Measurements from ENCODE around the gene FOSL2.

The FOSL2 gene

GRCh38 chr2:28397043-28397381 lies 4.4 kb downstream of the FOSL2 start:
- no peak for DNase-seq

DNA sequence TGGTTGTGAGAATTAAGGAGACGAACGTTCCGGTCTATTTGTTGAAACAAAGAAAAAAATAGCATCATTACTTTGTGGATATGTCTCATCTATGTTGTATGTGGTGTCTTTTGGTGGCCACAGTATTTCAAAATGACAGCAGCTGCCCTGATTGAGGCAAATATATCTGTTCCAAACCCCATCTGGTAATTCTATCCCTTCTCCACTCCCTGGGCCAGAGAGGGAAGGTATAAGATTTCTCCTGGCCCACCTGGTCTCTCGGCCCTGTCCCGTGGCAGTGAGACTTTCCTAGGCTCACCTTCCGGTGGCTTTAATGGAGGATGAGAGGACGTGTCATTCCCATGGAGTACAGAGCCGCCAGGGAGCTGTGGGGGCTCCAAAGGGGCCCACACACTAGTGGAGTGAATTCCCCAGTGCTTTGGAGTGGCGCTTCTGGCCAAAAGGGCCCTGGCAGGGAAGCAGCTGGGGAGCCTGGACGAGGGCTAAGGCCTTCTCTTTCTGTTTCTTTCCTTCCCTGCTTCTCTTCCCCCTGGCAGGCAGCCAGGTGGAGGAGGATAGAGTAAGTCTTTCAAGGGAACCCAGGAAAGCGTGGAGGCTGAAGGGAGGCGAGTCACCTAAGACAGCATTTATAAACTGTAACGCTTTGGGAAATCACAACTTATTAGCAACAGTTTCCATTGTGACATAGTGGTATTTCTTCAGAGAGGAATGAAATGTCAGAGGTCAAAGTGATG lies 5.6 kb downstream of the FOSL2 start:
- no peak for DNase-seq

DNA sequence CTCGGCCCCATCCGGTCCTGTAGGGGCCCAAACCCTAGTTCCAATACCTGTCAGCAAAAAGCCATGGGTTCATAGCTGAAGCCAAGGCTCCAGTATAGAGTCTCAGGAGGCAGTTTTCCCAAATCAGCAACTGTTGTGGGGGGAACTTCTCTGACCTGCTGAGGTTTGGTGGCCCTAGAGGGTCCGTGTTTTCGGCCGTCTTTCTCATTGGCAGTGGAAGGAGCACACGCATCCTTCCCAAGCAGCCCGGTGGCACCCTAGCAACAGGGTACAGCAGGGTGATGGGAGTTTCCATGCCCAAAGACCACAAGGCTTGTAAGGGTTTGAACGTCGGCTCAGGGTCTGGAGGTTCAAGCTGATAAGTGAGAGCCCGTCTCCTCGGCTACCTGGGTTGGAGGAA lies 6.6 kb downstream of the FOSL2 start:
- DNase-seq, result no peak

DNA sequence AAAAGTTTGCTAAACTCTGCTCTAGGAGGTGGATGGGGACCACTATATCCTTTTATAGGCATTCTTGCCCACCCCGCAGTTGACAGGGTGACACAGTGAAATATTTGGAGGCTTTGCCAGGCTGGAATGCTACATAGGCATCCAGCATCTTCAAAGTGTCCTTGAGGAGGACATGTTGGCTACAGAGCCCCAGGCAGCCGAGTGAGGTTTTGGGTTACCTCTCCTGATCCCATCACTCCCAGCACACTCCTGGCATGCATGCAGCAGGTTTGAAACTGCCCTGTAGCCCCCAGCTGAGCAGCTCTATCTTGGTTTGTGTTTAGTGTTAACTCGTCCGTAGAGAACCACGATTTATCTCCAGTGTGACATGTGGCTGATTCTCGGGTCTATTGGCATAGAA lies 7.3 kb downstream of the FOSL2 start:
- DNase-seq, result no peak

DNA sequence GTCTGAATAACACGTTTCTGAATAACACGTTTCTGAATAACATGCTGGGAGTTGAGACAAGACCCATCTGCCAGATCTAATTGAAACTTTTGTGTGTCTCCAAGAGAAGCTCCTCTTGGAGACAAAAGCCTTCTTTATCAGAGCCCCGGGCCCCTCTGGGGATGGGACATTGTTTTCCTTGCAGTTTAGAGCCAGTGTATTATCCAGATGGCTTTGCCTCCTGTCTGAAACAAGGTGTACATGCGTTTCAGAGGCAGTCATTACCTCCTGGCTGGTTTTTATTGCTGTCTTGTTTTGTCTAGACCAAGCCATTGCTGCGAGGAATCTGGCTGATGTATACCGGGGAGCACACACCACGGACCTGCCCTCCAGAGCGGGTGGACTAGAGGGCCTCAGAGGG lies 7.8 kb downstream of the FOSL2 start:
- DNase-seq, result no peak

DNA sequence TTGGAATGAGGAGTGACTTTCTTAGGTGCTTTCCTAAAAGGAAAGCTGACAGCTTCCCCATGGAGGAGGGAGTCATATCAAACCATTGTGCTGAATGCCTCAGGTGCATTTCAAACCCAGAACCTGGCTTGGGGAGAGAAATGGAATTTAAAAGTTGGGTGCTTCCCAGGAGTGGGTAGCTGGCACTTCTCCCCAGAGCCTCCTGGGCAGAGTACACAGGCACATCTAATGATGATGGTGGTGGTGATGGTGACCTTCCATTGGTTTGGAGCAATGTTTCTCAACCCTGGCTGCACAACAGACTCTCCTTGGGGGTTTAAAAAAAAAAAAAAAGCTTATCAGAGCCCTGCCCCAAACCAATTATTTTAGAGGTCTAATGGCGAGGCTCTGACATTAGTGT lies 8.3 kb downstream of the FOSL2 start:
- no peak for DNase-seq

- DNase-seq, result no peak
Observed at GRCh38 chr2:28401411-28401810, 8.8 kb downstream of the FOSL2 start.

DNA sequence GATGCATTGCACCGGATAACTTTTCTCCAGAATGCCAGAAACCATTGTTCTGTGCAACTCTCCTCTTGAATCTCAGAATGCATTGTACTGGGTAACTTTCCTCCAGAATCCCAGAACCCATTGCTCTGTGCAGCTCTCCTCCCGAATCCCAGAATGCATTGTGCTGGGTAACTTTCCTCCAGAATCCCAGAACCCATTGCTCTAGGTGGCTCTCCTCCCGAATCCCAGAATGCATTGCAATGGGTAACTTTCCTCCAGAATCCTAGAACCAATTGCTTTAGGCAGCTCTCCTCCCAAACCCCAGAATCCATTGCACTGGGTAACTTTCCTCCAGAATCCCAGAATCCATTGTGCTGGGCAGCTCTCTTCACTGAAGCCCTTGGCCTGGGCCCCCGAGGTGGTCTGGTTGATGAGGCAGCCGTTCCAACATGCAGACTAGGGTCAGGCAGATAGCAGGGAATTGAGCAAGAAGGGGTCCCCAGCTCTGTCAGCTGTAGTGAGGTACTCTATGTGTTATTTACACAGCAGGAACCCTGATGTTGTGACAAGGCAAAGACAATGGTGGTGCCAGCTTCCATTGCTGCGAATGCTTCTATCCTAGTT lies 9.4 kb downstream of the FOSL2 start:
- no peak for DNase-seq

DNA sequence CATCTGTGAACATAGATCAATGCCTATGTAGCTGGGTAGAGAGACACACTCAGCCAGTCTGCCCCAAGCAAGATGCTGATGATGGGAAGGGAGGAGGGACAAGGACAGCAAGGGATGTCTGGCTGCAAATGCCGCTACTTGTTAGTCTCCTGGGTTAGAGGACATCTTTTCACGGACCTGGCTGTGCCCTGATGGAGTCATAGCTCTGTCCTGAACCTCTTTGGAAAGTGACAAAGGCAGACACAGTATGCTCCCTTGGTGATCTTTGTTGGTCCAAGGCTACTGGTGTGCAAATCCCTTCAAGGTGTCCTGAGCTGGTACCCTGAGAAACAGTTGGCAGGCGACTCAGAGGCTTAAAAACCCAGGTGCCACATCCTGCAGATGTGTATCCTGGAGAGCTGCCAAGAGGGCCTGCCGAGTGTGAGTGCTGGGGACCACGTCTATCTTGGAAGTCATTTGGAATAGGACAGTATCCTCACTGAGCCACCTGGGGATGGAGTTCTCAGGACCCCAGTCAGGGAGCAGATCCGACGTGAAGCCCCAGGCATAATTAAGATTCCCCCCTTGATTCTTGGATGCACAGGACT lies 10.8 kb downstream of the FOSL2 start:
- no peak for DNase-seq

- no peak for DNase-seq
Observed at GRCh38 chr2:28404086-28404485, 11.4 kb downstream of the FOSL2 start.

- no peak for DNase-seq
Observed at GRCh38 chr2:28405537-28405936, 12.9 kb downstream of the FOSL2 start.

GRCh38 chr2:28406276-28407096 lies 13.8 kb downstream of the FOSL2 start:
- no peak for DNase-seq

GRCh38 chr2:28407131-28407975 lies 14.7 kb downstream of the FOSL2 start:
- no peak for DNase-seq

DNA sequence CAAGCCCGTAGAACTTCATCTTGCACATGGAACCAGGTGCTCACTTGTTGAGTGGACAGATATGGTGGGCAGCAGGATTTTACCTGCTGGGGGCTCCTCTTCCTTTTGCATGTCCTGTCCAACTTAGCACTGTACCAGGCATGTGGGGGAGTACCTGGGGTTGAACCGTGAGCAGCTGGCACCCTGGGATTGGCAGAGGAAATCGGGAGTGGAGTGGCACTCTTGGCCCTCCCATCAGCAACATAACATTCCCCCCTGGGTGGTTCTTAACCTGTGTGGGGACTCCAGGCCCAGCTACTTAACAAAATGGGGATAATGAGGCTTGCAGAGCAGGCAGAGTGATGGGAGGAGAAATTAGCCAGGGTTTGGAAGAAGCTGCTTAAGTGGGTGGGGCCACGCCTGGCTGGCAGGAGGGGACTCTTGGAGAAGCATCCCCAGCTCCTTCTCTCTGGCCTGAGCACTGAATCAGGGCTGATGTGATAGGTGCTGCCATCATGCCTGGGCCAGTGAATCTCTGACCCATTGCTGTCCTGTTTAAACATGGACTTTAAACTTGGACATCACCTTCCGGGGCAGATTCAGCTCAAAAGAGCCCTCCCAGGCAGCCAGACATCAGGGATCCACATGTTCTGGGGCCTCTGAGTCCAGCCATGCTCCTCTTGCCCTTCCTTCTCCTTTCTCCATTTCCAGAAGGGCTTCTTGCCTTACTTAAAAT lies 15.5 kb downstream of the FOSL2 start:
- DNase-seq, result no peak

GRCh38 chr2:28408764-28409599 lies 16.3 kb downstream of the FOSL2 start:
- no peak for DNase-seq

GRCh38 chr2:28411166-28411755 lies 18.6 kb downstream of the FOSL2 start:
- no peak for DNase-seq

DNA sequence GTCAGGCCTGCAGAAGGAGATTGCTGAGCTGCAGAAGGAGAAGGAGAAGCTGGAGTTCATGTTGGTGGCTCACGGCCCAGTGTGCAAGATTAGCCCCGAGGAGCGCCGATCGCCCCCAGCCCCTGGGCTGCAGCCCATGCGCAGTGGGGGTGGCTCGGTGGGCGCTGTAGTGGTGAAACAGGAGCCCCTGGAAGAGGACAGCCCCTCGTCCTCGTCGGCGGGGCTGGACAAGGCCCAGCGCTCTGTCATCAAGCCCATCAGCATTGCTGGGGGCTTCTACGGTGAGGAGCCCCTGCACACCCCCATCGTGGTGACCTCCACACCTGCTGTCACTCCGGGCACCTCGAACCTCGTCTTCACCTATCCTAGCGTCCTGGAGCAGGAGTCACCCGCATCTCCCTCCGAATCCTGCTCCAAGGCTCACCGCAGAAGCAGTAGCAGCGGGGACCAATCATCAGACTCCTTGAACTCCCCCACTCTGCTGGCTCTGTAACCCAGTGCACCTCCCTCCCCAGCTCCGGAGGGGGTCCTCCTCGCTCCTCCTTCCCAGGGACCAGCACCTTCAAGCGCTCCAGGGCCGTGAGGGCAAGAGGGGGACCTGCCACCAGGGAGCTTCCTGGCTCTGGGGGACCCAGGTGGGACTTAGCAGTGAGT lies 19.4 kb downstream of the FOSL2 start:
- DNase-seq, result no peak

DNA sequence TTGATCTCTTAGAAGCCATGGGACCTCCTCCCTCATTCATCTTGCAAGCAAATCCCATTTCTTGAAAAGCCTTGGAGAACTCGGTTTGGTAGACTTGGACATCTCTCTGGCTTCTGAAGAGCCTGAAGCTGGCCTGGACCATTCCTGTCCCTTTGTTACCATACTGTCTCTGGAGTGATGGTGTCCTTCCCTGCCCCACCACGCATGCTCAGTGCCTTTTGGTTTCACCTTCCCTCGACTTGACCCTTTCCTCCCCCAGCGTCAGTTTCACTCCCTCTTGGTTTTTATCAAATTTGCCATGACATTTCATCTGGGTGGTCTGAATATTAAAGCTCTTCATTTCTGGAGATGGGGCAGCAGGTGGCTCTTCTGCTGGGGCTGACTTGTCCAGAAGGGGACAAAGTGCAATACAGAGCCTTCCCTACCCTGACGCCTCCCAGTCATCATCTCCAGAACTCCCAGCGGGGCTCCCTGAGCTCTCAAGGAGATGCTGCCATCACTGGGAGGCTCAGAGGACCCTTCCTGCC lies 20.0 kb downstream of the FOSL2 start:
- no peak for DNase-seq

GRCh38 chr2:28413152-28413898 lies 20.7 kb downstream of the FOSL2 start:
- no peak for DNase-seq

All from NCI-H1092 (cell line).